ENCODE results near the gene PCCB.

- TF ChIP-seq, protein P1, sequence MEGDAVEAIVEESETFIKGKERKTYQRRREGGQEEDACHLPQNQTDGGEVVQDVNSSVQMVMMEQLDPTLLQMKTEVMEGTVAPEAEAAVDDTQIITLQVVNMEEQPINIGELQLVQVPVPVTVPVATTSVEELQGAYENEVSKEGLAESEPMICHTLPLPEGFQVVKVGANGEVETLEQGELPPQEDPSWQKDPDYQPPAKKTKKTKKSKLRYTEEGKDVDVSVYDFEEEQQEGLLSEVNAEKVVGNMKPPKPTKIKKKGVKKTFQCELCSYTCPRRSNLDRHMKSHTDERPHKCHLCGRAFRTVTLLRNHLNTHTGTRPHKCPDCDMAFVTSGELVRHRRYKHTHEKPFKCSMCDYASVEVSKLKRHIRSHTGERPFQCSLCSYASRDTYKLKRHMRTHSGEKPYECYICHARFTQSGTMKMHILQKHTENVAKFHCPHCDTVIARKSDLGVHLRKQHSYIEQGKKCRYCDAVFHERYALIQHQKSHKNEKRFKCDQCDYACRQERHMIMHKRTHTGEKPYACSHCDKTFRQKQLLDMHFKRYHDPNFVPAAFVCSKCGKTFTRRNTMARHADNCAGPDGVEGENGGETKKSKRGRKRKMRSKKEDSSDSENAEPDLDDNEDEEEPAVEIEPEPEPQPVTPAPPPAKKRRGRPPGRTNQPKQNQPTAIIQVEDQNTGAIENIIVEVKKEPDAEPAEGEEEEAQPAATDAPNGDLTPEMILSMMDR (IDR thresholded peaks at IDR 0.05; ENCODE audit: extremely low read depth in 1 of 2, insufficient read depth in 1 of 2, low read depth in 1 of 2, low read length in 2 of 2): peak in 1 of 2 donors; percentile 18
- TF ChIP-seq GATA2 (IDR thresholded peaks at IDR 0.05; ENCODE audit: insufficient read depth, insufficient read length, low read depth, low read length): no peak
- TF ChIP-seq, protein P2, sequence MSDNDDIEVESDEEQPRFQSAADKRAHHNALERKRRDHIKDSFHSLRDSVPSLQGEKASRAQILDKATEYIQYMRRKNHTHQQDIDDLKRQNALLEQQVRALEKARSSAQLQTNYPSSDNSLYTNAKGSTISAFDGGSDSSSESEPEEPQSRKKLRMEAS (IDR thresholded peaks at IDR 0.05; ENCODE audit: insufficient read depth, insufficient read length): peak; percentile 48
- no peak for TF ChIP-seq POLR2AphosphoS5 (IDR thresholded peaks at IDR 0.05; ENCODE audit: insufficient read depth, low read depth, low read length)
- no peak for TF ChIP-seq EZH2 (IDR thresholded peaks at IDR 0.05; ENCODE audit: borderline replicate concordance, low read depth, low read length, severe bottlenecking)
- no peak for TF ChIP-seq POLR2A (IDR thresholded peaks at IDR 0.05; ENCODE audit: low read depth, low read length)
- TF ChIP-seq FOS (IDR thresholded peaks at IDR 0.05; ENCODE audit: borderline replicate concordance, insufficient read depth, low read length): no peak
Observed at GRCh38 chr3:136250903-136251460, 842 bp downstream of the PCCB start.

Measured in endothelial cell of umbilical vein (primary cell).